HG03571 (cell line): Measurements from ENCODE around the gene SLC16A7.

ENCODE experiments used
- ATAC-seq: cut with Tn5 transposase; IDR thresholded peaks from one replicate; pipeline ENCODE4 v1.9.1; 2021; ENCODE audit not compliant: unreplicated experiment

SLC16A7 gene

GRCh38 chr12:59664495-59664894 is 68.7 kb downstream of the SLC16A7 start:
- ATAC-seq, result no peak

- ATAC-seq, result no peak
Observed at GRCh38 chr12:59665701-59666100, 69.9 kb downstream of the SLC16A7 start.

GRCh38 chr12:59668674-59669073 is 72.8 kb downstream of the SLC16A7 start:
- ATAC-seq, result no peak

GRCh38 chr12:59672273-59672672 is 76.4 kb downstream of the SLC16A7 start:
- no peak for ATAC-seq

- ATAC-seq, result no peak
Observed at GRCh38 chr12:59675461-59675860, 79.6 kb downstream of the SLC16A7 start.

- ATAC-seq, result no peak
Observed at GRCh38 chr12:59677857-59678256, 82.0 kb downstream of the SLC16A7 start.

GRCh38 chr12:59678759-59679411 is 83.1 kb downstream of the SLC16A7 start:
- ATAC-seq, result no peak

- no peak for ATAC-seq
Observed at GRCh38 chr12:59689776-59690175, 93.9 kb downstream of the SLC16A7 start.

GRCh38 chr12:59695379-59695778 is 99.5 kb downstream of the SLC16A7 start:
- no peak for ATAC-seq

- ATAC-seq, result no peak
Observed at GRCh38 chr12:59698600-59698999, 102.8 kb downstream of the SLC16A7 start.

- no peak for ATAC-seq
Observed at GRCh38 chr12:59699421-59700152, 103.8 kb downstream of the SLC16A7 start.

GRCh38 chr12:59700153-59700450 is 104.3 kb downstream of the SLC16A7 start:
- no peak for ATAC-seq

- ATAC-seq, result no peak
Observed at GRCh38 chr12:59708064-59708463, 112.2 kb downstream of the SLC16A7 start.

- no peak for ATAC-seq
Observed at GRCh38 chr12:59708484-59708883, 112.7 kb downstream of the SLC16A7 start.

GRCh38 chr12:59710004-59710628 is 114.3 kb downstream of the SLC16A7 start:
- no peak for ATAC-seq

GRCh38 chr12:59710964-59711363 is 115.1 kb downstream of the SLC16A7 start:
- ATAC-seq, result no peak

GRCh38 chr12:59715434-59715833 is 119.6 kb downstream of the SLC16A7 start:
- ATAC-seq, result no peak

- ATAC-seq, result no peak
Observed at GRCh38 chr12:59716043-59716442, 120.2 kb downstream of the SLC16A7 start.

- ATAC-seq, result no peak
Observed at GRCh38 chr12:59717436-59717835, 121.6 kb downstream of the SLC16A7 start.

- ATAC-seq, result no peak
Observed at GRCh38 chr12:59719701-59720100, 123.9 kb downstream of the SLC16A7 start.

- ATAC-seq, result no peak
Observed at GRCh38 chr12:59723520-59723919, 127.7 kb downstream of the SLC16A7 start.

- ATAC-seq, result no peak
Observed at GRCh38 chr12:59724011-59724695, 128.3 kb downstream of the SLC16A7 start.
